WERI-Rb-1 (cell line): ENCODE results near the gene MLN.

ENCODE experiments used
- DNase-seq: peaks from one replicate; pipeline ENCODE4 v3.0.0-alpha.2; 2020
- H3K27ac ChIP-seq: fragments of 250-450 bp; sonication (Bioruptor Pico); 2 replicates; pipeline ENCODE4 v1.5.1; 2020; ENCODE audit warnings: mild to moderate bottlenecking, moderate library complexity
- H3K27me3 ChIP-seq: fragments of 250-450 bp; sonication (Bioruptor Pico); 2 replicates; pipeline ENCODE4 v1.5.1; 2021; ENCODE audit warnings: mild to moderate bottlenecking, low read depth, moderate library complexity; ENCODE audit not compliant: insufficient read depth, severe bottlenecking
- H3K36me3 ChIP-seq: fragments of 250-450 bp; sonication (Bioruptor Pico); 2 replicates; pipeline ENCODE4 v1.5.1; 2020; ENCODE audit warnings: mild to moderate bottlenecking, moderate library complexity
- H3K4me3 ChIP-seq: 2 replicates; pipeline ENCODE4 v1.5.1; 2011; ENCODE audit warnings: low read depth, mild to moderate bottlenecking, control low read depth, low read length
- H3K9me3 ChIP-seq: fragments of 250-450 bp; sonication (Bioruptor Pico); 2 replicates; pipeline ENCODE4 v1.5.1; 2021; ENCODE audit warnings: mild to moderate bottlenecking, moderate library complexity; ENCODE audit not compliant: severe bottlenecking
- TF ChIP-seq, protein P1 (sequence below): IDR thresholded peaks from 2 replicates; pipeline ENCODE4 v1.5.1; 2011; ENCODE audit warnings: low read depth, mild to moderate bottlenecking, control low read depth, inconsistent platforms, low read length

The MLN gene

DNA sequence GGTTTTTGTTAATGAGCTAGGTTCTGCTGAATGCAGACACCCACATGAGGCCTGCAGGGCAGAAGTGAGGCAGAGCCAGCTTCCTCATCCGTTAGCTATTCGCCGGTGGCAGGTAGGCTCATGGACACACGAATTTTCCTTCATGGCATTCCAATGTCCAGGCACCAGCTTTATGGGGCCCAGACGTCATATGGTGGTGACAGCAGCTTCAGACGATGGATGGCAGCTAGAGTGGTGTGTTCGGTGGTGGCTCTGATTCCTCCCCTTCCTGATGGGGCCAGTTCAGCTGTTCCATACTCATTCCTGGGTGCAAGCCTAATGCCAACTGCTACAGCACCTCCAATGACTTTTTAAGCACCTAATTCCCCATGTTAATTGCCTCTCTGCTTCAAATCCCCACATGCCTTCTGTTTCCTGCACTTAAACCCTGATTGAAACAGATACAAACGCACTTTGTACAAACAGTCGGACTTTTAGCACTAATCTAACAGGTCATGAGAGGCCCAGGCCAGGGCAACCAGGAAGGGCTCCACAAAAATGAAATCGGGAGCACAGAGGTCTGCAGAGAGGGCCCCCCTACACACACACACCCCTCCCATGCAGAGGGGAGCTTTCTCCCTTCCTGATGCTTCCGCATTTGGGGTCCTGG, 35.7 kb upstream of the MLN start:
- Histone ChIP-seq H3K9me3 (peaks cover 8% of the 10 kb centered on the region), H3K27me3 (no peaks in the 10 kb centered on the region), H3K27ac (peak overlapping the region; percentile 82), H3K4me3 (peak overlapping the region; percentile 5), H3K36me3 (no peaks in the 10 kb centered on the region)
- TF ChIP-seq, protein P1, sequence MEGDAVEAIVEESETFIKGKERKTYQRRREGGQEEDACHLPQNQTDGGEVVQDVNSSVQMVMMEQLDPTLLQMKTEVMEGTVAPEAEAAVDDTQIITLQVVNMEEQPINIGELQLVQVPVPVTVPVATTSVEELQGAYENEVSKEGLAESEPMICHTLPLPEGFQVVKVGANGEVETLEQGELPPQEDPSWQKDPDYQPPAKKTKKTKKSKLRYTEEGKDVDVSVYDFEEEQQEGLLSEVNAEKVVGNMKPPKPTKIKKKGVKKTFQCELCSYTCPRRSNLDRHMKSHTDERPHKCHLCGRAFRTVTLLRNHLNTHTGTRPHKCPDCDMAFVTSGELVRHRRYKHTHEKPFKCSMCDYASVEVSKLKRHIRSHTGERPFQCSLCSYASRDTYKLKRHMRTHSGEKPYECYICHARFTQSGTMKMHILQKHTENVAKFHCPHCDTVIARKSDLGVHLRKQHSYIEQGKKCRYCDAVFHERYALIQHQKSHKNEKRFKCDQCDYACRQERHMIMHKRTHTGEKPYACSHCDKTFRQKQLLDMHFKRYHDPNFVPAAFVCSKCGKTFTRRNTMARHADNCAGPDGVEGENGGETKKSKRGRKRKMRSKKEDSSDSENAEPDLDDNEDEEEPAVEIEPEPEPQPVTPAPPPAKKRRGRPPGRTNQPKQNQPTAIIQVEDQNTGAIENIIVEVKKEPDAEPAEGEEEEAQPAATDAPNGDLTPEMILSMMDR = no peak
- peak; percentile 98 for DNase-seq

DNA sequence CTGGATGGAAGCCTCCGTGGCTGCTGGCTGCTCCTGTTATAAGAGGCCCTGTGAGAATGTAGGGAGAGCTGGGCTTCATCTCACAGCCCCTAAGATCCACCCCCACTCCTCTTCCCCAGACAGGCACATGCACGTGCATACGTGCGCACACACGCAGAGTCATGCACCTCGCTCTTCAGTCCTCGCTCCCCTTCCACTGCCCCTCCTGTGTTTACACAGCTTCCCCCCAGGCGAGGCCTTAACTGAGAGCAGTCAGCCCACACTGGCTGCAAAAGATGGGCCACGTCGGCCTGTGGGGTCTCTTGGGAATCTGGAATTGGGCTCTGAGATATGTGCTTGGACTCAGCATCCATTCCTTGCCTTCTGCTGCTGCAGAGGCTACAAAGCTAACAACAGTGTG, 35.2 kb upstream of the MLN start:
- peaks cover 8% of the 10 kb centered on the region for H3K9me3 ChIP-seq
- H3K27ac ChIP-seq = peak overlapping the region; percentile 79
- no peaks in the 10 kb centered on the region for H3K36me3 ChIP-seq
- TF ChIP-seq, protein P1 = 0 out of 2 replicates have a peak, but pooled peaks have one; percentile 1
- H3K4me3 ChIP-seq = no peak overlapping the region
- no peaks in the 10 kb centered on the region for H3K27me3 ChIP-seq
- no peak for DNase-seq

DNA sequence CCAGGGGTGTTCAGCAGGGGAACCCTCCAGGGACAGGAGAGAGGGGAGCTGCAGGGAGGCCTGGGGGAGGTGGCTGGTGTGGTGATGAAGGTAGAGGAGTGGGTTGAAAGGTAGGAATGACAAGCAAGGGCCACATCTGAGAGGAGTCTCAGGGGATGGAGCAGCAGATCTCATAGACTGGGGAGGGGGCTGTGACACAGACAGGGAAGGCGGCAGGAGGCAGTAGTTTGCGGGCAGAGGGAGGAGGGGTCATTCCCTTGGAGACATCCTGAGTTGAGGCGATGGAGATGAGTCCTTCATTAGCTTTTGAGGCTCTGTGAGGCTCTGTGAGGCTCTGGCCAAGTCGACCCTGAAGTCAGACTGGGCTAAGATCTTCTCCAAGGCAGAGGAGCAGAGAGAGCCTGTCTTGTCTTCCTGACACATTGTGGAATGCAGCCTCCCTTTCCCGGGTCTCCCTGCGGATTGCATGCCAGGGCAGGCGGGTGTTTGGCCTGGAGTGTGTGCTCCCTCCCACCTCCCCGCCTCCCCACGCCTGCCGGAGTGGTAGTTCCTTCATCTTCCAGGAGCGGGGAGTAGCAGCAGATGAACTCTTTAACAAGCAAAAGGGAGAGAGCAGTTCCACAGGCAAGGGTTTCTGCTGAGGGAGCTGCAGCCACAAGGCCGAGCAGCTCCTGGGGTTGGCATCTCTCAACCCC, 34.3 kb upstream of the MLN start:
- H3K9me3 ChIP-seq = peaks cover 14% of the 10 kb centered on the region
- DNase-seq = peak; percentile 66
- H3K4me3 ChIP-seq = no peak overlapping the region
- no peaks in the 10 kb centered on the region for H3K27me3 ChIP-seq
- peak overlapping the region; percentile 79 for H3K27ac ChIP-seq
- TF ChIP-seq, protein P1 = no peak
- no peaks in the 10 kb centered on the region for H3K36me3 ChIP-seq

DNA sequence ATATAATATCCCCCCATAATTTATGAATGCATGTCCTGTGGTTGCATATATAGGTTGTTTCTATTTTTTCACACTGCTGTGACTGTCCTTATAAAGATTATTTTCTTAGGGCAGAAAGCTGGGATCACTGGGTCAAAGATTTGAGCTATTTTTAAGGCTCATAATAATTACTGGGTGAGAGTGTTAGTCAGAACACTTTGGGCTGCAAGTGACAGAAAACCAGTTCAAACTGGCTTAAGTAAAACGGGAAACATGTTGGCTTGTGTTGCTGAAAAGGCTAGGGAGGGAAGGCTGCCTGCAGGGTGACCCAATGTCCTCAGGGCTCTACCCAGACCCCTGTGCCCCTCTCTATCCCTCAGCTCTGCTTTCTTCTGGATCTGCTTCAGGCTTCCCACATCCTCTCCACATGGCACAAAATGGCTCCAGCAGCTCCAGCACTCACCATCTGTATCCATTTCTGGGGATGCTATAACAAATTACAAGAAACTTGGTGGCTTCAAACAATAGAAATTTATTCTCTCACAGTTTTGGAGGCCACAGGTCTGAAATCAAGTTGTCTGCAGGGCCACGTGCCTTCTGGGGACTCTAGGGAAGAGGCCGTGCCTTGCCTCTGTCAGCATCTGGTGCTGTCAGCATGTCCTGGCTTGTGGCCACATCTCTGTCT, 33.1 kb upstream of the MLN start:
- no peak overlapping the region for H3K4me3 ChIP-seq
- H3K36me3 ChIP-seq = no peaks in the 10 kb centered on the region
- TF ChIP-seq, protein P1 = no peak
- peaks cover 16% of the 10 kb centered on the region for H3K9me3 ChIP-seq
- no peak for DNase-seq
- H3K27ac ChIP-seq = no peak overlapping the region
- no peaks in the 10 kb centered on the region for H3K27me3 ChIP-seq

DNA sequence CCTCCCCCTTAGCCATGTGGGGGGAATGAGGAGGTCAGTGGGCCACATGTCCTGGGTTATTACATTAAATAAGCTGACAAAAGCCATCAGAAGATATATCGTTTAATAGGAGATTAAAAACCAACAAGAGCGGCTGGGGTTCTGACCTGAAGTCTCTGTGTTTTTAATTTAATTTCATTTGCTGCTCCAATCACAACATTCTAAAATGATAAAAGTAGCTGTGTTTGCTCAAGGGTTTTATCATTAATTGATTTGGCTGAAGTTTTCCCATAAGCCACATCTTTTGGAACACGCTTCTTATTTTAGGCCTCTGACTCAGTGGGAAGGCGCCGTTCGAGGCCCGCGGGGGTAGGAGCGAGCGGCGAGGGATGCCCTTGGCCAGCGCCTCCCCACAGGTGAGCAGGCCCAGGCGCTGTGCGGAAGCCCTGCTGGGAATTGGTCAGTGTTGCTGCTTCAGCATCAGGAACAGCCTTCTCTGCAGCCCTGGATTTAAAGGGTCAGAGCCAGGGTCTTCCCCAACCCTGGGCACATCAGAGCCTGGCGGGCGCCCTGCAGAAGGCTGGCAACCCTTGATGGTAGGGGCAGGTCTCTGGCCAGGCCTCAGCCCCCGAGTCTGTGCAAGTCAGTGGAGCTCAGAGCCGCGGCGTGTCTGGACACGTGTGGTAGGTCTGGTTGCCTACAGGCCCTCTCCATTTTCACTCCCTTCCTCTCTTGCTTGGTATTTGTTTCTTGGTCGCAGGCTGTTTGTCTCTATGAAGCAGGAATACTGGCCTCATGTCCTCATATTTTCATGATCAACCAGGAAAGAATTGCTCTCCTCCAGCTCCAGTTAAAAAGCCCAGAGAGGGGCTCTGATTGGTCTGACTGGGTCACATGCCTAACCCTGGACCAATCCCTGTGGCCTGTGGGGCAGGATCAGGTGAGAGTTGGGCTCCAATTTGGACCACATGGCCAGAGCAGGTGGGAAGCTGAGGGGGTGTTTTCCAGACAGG, 30.9 kb upstream of the MLN start:
- Histone ChIP-seq H3K27me3 (no peaks in the 10 kb centered on the region), H3K4me3 (no peak overlapping the region), H3K9me3 (peaks cover 16% of the 10 kb centered on the region), H3K36me3 (no peaks in the 10 kb centered on the region), H3K27ac (peak overlapping the region; percentile 49)
- TF ChIP-seq, protein P1 = no peak
- DNase-seq = no peak
